ENCODE results near the gene CDC42EP3. TPM values are rescaled to one million over a fixed set of nuclear protein-coding genes. Genes with fewer than 3 reads are reported as not detected.

The CDC42EP3 gene
- total RNA-seq, 4 donors from 2014 or later, result 0.57 to 16.2 (median 9.9) TPM

DNA sequence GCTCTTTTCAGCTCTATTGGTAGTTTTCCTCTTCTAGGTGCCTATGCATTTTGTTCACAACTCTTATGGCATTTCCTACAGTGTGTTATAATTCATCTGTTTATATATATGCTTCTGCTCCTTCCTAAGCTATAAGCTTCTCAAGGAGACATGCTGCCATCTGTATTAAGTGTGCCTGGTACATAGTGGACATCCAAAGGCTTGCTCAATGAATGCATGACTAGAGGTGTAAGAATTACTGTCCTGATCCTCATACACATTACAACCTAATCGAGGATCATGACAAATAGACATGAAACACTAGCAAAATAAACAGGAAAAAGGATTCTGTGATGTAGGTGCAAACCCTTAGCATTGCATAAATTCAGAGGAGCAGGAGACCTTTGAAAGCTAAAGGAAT is 50.2 kb downstream of the CDC42EP3 start:
- 56 to 77% methylated on average over 1 of the region's 1 CpG for WGBS, 2 donors
- intact Hi-C loops (cut with DNase I), result no loop called here
- H3K27me3 ChIP-seq, result no peaks in the 10 kb centered on the region

DNA sequence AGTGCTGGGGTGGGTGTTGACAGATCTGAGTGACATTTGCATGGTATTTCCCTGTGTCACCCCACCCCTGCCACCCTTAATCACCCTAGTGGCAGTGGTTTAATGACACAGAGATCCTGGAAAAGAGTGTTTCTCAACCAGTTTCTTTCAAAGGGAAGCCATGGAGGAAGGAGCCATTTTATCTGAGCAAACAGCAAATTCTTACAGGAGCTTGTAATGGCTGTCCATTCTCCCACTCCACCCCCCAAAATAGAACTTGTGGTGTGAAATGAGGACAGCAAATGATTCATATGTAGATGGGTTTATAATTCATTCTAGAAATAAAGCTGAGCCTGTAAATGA is 51.5 kb downstream of the CDC42EP3 start:
- no peak for TF ChIP-seq POLR2A (IDR thresholded peaks at IDR 0.05)
- TF ChIP-seq, protein P1, sequence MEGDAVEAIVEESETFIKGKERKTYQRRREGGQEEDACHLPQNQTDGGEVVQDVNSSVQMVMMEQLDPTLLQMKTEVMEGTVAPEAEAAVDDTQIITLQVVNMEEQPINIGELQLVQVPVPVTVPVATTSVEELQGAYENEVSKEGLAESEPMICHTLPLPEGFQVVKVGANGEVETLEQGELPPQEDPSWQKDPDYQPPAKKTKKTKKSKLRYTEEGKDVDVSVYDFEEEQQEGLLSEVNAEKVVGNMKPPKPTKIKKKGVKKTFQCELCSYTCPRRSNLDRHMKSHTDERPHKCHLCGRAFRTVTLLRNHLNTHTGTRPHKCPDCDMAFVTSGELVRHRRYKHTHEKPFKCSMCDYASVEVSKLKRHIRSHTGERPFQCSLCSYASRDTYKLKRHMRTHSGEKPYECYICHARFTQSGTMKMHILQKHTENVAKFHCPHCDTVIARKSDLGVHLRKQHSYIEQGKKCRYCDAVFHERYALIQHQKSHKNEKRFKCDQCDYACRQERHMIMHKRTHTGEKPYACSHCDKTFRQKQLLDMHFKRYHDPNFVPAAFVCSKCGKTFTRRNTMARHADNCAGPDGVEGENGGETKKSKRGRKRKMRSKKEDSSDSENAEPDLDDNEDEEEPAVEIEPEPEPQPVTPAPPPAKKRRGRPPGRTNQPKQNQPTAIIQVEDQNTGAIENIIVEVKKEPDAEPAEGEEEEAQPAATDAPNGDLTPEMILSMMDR (IDR thresholded peaks at IDR 0.05), result no peak
- H3K27ac ChIP-seq, result no peak overlapping the region
- intact Hi-C loops (cut with DNase I), result no loop called here
- peaks cover 0 to 29% (median 10%) of the 10 kb centered on the region in 3 donors for H3K4me1 ChIP-seq
- H3K27me3 ChIP-seq, result no peaks in the 10 kb centered on the region
- no peaks in the 10 kb centered on the region for H3K9me3 ChIP-seq
- H3K4me3 ChIP-seq, result no peak overlapping the region
- DNase-seq, result no peak
- no peaks in the 10 kb centered on the region for H3K36me3 ChIP-seq

More for the DNA sequence above, 50.2 kb downstream of the CDC42EP3 start:
- Histone ChIP-seq H3K9me3 (no peaks in the 10 kb centered on the region), H3K4me1 (peaks cover 0 to 34% (median 15%) of the 10 kb centered on the region in 3 donors), H3K4me3 (no peak overlapping the region), H3K36me3 (no peaks in the 10 kb centered on the region), H3K27ac (no peak overlapping the region)
- DNase-seq, result no peak
- TF ChIP-seq, protein P1 (IDR thresholded peaks at IDR 0.05), result no peak
- no peak for TF ChIP-seq POLR2A (IDR thresholded peaks at IDR 0.05)

DNA sequence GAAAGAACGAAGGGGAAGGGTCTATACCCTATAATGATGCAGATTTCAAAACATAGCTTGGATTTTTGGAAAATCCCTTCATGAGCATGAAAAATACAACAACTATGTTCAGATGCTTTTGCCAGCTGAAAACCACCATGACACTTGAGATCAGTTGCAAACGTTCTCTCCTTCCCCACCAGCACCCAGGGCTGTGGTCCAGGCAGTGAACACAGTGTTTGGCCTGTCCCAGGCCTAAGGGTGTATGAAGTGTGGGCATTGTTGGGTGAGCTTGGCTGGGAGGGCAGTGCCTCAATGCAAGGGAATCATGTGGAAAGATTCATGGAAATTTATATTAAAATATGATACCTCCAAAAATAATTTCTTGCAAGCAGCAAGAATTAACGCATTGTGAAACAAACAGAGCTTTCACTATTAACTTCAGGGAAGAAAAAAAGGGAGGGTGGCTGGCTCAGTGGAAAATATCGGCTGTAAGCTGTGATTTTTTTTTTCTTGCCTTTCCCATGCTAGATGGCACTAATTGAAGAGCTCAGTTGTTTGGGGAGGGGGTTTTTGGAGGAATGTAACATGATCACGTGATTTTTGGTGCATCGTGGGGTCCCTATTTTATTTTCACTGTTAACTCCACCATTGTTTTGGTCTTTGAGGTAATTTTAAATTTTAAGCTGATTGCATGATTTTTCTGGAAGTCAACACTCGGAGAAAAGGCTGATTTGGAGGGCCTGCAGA is 52.0 kb downstream of the CDC42EP3 start:
- no peaks in the 10 kb centered on the region for H3K36me3 ChIP-seq
- H3K9me3 ChIP-seq, result no peaks in the 10 kb centered on the region
- no peaks in the 10 kb centered on the region for H3K27me3 ChIP-seq
- intact Hi-C loops (cut with DNase I), result no loop called here
- no peak overlapping the region for H3K4me3 ChIP-seq
- no peak for DNase-seq
- 74 to 81% methylated on average over 7 of the region's 7 CpGs for WGBS, 2 donors
- TF ChIP-seq POLR2A (IDR thresholded peaks at IDR 0.05), result no peak
- TF ChIP-seq, protein P1 (IDR thresholded peaks at IDR 0.05), result no peak
- no peak overlapping the region for H3K27ac ChIP-seq
- H3K4me1 ChIP-seq, result peaks cover 0 to 24% (median 6%) of the 10 kb centered on the region in 3 donors

DNA sequence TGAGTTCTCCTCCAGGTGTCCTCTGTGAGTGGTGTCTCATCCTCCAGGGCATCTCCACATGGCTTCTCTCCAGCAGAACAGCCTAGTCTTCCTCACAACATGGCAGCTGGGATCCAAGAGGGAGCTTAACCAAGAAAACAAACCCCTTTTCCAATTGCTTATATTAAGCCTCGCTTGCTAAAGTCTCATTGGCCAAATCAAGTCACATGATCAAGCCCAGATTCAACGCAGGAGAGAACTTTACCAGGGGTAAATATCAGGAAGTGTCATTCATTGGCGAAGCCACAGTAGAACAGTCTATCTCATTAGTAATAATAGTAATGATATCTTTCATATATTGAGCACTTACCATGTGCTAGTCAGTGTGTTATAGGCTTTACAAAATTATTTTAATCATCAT is 53.1 kb downstream of the CDC42EP3 start:
- no peak for DNase-seq
- intact Hi-C loops (cut with DNase I), result no loop called here
- Histone ChIP-seq H3K4me3 (no peak overlapping the region), H3K27ac (no peak overlapping the region), H3K9me3 (no peaks in the 10 kb centered on the region), H3K27me3 (no peaks in the 10 kb centered on the region), H3K36me3 (no peaks in the 10 kb centered on the region), H3K4me1 (peaks cover 4 to 21% (median 6%) of the 10 kb centered on the region in 3 donors)
- WGBS, 2 donors, result 85 to 91% methylated on average over 2 to 3 of the region's 3 CpGs
- TF ChIP-seq, protein P1 (IDR thresholded peaks at IDR 0.05), result no peak
- no peak for TF ChIP-seq POLR2A (IDR thresholded peaks at IDR 0.05)

DNA sequence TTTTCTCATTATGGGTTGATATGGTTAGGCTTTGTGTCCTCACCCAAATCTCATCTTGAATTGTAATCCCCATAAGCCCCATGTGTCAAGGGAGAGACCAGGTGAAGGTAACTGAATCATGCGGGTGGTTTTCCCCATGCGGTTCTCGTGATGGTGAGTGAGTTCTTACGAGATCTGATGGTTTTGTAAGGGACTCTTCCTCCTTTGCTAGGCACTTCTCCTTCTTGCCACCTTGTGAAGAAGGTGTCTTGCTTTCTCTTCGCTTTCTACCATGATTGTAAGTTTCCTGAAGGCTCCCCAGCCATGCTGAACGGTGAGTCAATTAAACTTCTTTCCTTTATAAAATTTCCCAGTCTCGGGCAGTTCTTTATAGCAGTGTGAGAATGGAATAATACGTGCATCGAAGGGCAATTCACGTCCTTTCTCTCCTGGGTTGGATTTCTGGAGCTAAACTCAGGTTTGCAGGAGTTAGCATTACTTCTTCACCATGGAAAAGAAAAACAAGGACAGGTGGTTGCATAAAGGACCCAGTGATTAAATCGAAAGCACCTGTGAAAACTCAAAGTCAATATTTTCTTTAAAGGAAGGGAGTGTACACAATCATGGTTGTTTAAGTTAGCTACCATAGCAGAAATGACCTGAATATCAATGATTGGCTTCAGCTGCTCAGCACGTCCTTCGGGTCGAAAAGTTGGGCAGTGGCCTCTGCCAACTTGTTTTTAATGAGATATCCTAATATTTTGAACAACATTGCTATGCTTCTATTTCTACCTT is 54.1 kb downstream of the CDC42EP3 start:
- H3K27ac ChIP-seq, result no peak overlapping the region

More for the DNA sequence above, 54.1 kb downstream of the CDC42EP3 start:
- H3K36me3 ChIP-seq, result no peaks in the 10 kb centered on the region
- intact Hi-C loops (cut with DNase I), result no loop called here
- WGBS, 2 donors, result 85 to 90% methylated on average over 14 of the region's 14 CpGs
- DNase-seq, result no peak
- H3K4me3 ChIP-seq, result no peak overlapping the region
- no peaks in the 10 kb centered on the region for H3K27me3 ChIP-seq
- peaks cover 4 to 21% (median 6%) of the 10 kb centered on the region in 3 donors for H3K4me1 ChIP-seq
- no peaks in the 10 kb centered on the region for H3K9me3 ChIP-seq
- TF ChIP-seq, protein P1 (IDR thresholded peaks at IDR 0.05), result no peak
- TF ChIP-seq POLR2A (IDR thresholded peaks at IDR 0.05), result no peak

Measured in esophagus squamous epithelium (tissue), 5 donors.